GM06990 (cell line): ENCODE measurements around the gene LAMA3.

Experiments
- DNase-seq: peaks from one replicate; pipeline ENCODE4 v3.0.0-alpha.2; 2011; ENCODE audit not compliant: insufficient read length; ENCODE audit errors: extremely low read depth
- H3K27me3 ChIP-seq: replicated peaks from 2 replicates; pipeline ENCODE4 v1.6.0; 2011; ENCODE audit warnings: low read length; ENCODE audit not compliant: control insufficient read depth, insufficient read depth
- H3K36me3 ChIP-seq: 2 replicates; pipeline ENCODE4 v1.5.1; 2011; ENCODE audit warnings: low read length; ENCODE audit not compliant: control insufficient read depth, insufficient read depth
- H3K4me3 ChIP-seq: replicated peaks from 2 replicates; pipeline ENCODE4 v1.5.1; 2011; ENCODE audit warnings: low read depth, mild to moderate bottlenecking, control low read depth, low read length
- TF ChIP-seq, protein P1 (sequence below): IDR thresholded peaks from 2 replicates; pipeline ENCODE4 v1.5.1; 2011; ENCODE audit warnings: low read length, control low read depth, mild to moderate bottlenecking, inconsistent platforms; ENCODE audit not compliant: insufficient read depth, poor library complexity, severe bottlenecking

The LAMA3 gene

DNA sequence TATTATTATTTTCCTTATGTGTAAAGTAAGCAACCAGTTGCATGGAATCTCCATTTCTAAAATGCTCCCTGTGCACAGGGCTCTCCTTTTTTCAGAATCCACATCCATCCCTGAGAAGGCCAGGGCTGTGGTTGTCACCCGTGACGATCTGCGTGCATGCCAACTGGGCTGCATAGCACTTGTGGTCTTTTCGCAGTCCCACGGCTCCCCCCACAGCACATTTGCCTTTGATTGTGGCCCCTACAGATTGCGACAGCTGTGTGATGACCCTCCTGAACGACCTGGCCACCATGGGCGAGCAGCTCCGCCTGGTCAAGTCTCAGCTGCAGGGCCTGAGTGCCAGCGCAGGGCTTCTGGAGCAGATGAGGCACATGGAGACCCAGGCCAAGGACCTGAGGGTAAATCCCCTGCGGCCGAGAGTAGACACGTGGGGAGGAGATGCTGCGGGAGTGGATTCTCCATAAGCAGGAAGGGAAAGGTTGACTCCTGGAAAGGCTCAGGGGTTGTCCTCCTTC lies 205.5 kb downstream of the LAMA3 start:
- TF ChIP-seq, protein P1, sequence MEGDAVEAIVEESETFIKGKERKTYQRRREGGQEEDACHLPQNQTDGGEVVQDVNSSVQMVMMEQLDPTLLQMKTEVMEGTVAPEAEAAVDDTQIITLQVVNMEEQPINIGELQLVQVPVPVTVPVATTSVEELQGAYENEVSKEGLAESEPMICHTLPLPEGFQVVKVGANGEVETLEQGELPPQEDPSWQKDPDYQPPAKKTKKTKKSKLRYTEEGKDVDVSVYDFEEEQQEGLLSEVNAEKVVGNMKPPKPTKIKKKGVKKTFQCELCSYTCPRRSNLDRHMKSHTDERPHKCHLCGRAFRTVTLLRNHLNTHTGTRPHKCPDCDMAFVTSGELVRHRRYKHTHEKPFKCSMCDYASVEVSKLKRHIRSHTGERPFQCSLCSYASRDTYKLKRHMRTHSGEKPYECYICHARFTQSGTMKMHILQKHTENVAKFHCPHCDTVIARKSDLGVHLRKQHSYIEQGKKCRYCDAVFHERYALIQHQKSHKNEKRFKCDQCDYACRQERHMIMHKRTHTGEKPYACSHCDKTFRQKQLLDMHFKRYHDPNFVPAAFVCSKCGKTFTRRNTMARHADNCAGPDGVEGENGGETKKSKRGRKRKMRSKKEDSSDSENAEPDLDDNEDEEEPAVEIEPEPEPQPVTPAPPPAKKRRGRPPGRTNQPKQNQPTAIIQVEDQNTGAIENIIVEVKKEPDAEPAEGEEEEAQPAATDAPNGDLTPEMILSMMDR = no peak
- no peaks in the 10 kb centered on the region for H3K36me3 ChIP-seq

DNA sequence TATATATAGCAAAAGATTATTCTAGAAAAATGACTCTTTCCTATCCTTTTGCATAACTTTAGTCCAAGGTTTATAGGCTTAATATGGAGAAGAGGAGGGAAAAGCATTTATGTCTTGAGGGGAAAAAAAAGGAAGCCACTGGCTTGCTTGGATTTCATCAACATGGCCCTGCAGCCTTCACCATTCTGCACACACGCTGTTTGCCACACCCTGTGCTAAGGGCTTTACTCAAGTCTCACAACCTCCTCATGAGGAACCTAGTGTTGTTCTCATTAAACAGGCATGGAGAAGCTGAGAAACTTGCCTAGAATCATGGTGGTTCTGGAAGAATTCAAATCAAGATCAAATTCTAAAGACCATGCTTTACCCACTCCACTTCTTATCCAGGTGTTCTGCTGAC lies 208.0 kb downstream of the LAMA3 start:
- no peaks in the 10 kb centered on the region for H3K36me3 ChIP-seq
- no peaks in the 10 kb centered on the region for H3K27me3 ChIP-seq
- DNase-seq = no peak
- H3K4me3 ChIP-seq = no peak overlapping the region
- TF ChIP-seq, protein P1 = no peak

More for the DNA sequence above, 205.5 kb downstream of the LAMA3 start:
- no peak for DNase-seq
- no peaks in the 10 kb centered on the region for H3K27me3 ChIP-seq
- H3K4me3 ChIP-seq = no peak overlapping the region

DNA sequence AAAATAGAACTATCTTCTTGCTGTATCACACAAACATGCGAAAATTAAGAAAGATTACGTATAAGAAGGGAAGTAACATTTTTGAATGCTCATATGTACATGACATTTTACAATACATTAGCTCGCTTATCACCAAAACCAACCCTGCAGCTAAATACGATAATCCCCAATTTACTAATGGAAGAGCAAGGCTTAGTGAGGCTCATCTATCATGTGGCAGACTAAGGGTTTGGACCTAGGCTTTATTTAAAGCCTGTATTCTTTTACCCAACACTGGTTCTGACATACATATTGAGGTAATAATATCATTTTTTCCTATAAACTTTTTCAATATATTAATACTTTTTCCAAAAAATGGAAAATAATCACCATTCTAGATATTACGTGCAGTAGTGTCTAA lies 208.5 kb downstream of the LAMA3 start:
- Histone ChIP-seq H3K4me3 (no peak overlapping the region), H3K27me3 (no peaks in the 10 kb centered on the region), H3K36me3 (no peaks in the 10 kb centered on the region)
- TF ChIP-seq, protein P1 = no peak
- DNase-seq = no peak

DNA sequence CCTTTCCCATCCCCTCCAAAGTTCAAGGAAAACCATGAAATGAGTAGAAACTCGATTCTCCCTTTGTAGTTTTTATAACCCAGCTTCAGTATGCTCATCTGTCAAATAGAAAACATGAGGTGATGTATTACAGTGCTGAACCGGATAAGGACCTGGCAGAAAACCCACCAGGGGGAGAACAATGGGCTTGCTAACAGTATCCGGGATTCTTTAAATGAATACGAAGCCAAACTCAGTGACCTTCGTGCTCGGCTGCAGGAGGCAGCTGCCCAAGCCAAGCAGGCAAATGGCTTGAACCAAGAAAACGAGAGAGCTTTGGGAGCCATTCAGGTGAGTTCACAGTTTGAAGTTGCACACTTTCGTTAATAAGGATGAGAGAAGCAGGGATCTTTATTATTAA lies 211.7 kb downstream of the LAMA3 start:
- TF ChIP-seq, protein P1 = no peak
- Histone ChIP-seq H3K27me3 (no peaks in the 10 kb centered on the region), H3K36me3 (no peaks in the 10 kb centered on the region), H3K4me3 (no peak overlapping the region)
- no peak for DNase-seq

DNA sequence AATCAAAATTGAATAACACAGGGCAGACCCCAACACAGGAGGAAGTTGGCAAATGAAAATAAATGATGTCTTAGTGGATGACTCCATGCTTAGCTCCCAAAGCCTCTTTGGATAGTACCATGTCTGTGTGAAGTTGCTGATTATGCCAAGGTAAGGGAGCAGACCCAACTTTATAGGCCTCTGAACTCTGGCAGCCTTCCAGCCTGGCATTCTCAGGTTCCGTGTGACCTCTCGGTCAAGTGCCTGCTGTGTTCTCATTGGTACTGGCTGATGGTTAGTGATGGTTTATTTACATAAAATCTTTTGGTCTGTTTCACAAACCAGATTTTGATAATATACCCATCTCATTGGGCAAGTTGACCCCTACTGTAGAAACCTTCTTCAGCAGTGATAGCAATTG lies 213.1 kb downstream of the LAMA3 start:
- no peak for DNase-seq
- no peaks in the 10 kb centered on the region for H3K36me3 ChIP-seq

More for the DNA sequence above, 213.1 kb downstream of the LAMA3 start:
- TF ChIP-seq, protein P1 = no peak
- H3K4me3 ChIP-seq = no peak overlapping the region
- no peaks in the 10 kb centered on the region for H3K27me3 ChIP-seq
